Activated CD8-positive, alpha-beta memory T cell treated with anti-CD3 and anti-CD28 coated beads for 48 hours (primary cell): ENCODE results near the gene GBP6.
"Not testable (repeated sequence)": the region's sequence is repeated elsewhere in the genome, so short reads cannot be mapped to it uniquely, and the experiment has no call there.

ENCODE experiments used
- DNase-seq, 3 experiments: peaks; one replicate each; pipeline ENCODE4 v3.0.0-alpha.2; 2020; ENCODE audit warnings: low read depth in 2 of 3, low spot score in 2 of 3

GBP6 gene

GRCh38 chr1:89367221-89367620 lies 3.4 kb downstream of the GBP6 start:
- no peak for DNase-seq

DNA sequence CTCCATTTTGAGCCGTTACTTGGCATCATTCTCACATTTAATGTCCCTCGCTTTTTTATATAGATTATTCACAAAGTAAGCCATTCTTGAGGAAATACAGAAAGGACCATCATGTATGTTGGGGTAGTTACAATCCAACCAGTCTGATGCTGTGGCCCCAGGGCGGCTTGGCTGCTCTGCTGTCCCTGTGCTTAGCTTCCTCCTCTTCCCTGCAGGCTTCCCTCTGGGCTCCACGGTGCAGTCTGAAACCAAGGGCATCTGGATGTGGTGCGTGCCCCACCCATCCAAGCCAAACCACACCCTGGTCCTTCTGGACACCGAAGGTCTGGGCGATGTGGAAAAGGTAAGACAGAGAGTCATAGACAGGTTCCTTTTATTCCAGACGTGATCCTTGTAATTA lies 5.5 kb downstream of the GBP6 start:
- DNase-seq, result no peak

DNA sequence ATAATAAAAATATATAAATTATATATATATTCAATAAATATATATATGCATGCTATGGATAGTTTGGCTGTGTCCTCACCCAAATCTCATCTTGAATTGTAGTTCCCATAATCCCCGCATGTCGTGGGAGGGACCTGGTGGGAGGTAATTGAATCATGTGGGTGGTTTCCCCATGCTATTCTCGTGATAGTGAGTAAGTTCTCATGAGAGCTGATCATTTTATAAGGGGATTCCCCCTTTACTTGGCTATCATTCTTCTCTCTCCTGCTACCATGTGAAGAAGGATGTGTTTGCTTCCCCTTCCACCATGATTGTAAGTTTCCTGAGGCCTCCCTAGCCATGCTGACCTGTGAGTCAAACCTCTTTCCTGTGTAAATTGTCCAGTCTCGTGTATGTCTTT lies 10.0 kb downstream of the GBP6 start:
- not testable (repeated sequence) for DNase-seq

GRCh38 chr1:89378001-89378400 lies 14.1 kb downstream of the GBP6 start:
- no peak for DNase-seq

DNA sequence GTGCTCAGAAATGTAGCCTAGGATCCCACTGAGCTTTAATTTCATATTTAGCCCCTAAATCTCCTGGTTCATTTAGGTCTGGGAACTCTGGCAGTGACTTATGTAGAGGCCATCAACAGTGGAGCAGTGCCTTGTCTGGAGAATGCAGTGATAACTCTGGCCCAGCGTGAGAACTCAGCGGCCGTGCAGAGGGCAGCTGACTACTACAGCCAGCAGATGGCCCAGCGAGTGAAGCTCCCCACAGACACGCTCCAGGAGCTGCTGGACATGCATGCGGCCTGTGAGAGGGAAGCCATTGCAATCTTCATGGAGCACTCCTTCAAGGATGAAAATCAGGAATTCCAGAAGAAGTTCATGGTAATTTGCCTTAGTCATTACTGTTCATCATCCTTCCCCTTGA lies 17.8 kb downstream of the GBP6 start:
- no peak for DNase-seq

GRCh38 chr1:89382479-89382878 lies 18.6 kb downstream of the GBP6 start:
- no peak for DNase-seq

GRCh38 chr1:89383185-89383584 lies 19.3 kb downstream of the GBP6 start:
- DNase-seq, result no peak

DNA sequence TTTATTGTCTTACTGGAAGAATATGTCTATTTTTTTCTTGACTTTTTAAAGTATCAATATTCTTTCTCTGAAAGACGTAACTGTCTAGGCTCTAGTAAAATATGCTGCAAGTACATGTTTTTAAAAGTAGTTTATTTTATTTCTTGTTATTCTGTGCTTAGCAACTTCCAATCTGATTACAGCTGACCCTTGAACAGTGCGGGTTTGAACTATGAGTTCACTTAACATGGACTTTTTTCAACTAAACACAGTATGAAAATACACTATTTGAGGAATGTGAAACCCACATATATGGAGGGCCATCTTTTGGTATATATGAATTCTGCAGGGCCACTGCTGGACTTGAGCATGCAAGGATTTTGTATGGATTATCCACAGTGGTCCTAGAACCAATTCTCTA lies 26.8 kb downstream of the GBP6 start:
- no peak for DNase-seq

DNA sequence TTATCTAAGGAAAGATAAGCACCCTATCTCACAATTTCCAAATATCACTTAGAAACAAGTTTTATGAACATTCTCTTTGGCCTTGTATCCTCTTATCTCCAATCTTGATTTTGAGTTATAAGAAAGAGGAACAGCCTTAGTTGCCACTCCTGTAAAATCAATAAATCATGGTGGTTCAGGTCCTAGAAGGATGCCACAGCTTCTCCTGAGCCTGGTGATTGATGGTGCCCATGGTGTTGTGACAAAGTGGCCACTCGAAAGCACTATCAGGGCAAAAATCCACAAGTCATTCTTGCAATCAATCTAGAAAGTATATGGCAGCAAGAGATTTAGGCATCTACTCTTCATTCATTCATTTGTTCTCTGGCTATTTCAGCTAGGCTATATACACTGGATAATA lies 27.8 kb downstream of the GBP6 start:
- no peak for DNase-seq

GRCh38 chr1:89394851-89395250 lies 31.0 kb downstream of the GBP6 start:
- DNase-seq, result no peak

- no peak for DNase-seq
These were observed 33.0 kb downstream of the GBP6 start for GRCh38 chr1:89396902-89397301.

GRCh38 chr1:89405275-89405929 lies 41.5 kb downstream of the GBP6 start:
- no peak for DNase-seq

GRCh38 chr1:89407360-89407759 lies 43.5 kb downstream of the GBP6 start:
- no peak for DNase-seq

DNA sequence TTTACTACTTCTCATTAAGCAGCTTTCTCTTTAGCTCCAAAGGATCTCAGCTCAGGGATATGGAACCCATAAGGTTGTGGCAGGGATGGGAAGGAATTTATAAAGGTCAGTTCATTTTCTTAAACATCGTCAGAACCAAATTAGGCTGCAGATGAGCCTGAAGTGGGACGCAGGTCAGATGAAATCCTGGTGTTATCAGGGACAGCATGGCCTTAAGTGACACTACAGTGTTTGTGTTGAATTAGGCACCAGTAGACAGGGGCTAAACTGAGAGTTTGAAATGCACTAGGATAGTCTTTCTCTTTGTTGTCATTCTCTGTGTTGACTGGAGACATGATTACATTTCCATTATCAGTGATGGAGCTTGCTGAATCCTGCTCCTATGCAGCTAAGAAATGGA lies 43.9 kb downstream of the GBP6 start:
- DNase-seq, result not testable (repeated sequence)

- DNase-seq, result no peak
These were observed 61.2 kb downstream of the GBP6 start for GRCh38 chr1:89425056-89425455.

- no peak for DNase-seq
These were observed 65.2 kb downstream of the GBP6 start for GRCh38 chr1:89429062-89429461.

- not testable (repeated sequence) for DNase-seq
These were observed 65.8 kb downstream of the GBP6 start for GRCh38 chr1:89429681-89430080.

- no peak for DNase-seq
These were observed 69.6 kb downstream of the GBP6 start for GRCh38 chr1:89433421-89433820.

DNA sequence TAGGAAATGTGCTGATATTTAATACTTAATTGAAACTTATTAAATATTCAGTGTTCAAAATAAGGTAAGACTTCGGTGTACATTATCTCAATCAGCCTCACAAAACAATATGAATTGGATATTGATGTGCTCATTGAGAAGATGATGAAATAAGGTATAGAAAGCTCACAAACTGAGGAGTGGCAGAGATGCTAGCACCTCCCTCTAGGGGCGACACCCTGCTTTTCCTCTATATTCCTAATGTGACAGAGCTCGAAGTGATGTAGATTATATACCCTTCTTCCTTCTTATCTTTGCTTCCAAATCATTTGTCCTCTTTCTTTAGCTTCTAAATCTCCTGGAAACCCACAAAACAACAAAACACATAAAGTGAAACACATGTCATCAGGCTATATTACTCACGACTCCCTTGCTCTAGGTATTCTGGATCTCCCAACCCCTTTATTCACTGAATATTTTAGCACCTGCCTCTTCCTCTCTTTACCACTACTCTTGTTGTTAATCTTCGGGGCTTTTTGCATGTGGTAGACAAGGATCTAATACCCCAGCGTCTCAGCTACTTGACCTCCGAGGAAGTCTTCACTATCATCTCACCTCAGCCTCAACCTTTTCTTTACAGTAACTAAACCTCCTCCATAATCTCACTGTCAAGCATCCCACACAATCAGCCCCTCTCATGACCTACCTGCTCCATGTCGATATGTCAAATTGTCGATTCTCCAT lies 70.4 kb downstream of the GBP6 start:
- DNase-seq, result not testable (repeated sequence)
